HAP-1 (cell line): ENCODE data around the gene PRLHR.

Experiments used
- DNase-seq, 2 experiments: peaks; one replicate each; pipeline ENCODE4 v3.0.0-alpha.2; 2016 to 2020; ENCODE audit warnings: low spot score in 2 of 2
- H3K27me3 ChIP-seq: fragments of 250-450 bp; sonication (Bioruptor Pico); 2 replicates; pipeline ENCODE4 v1.5.1; 2020; ENCODE audit warnings: low read depth, mild to moderate bottlenecking, moderate library complexity
- H3K36me3 ChIP-seq: fragments of 250-450 bp; sonication (Bioruptor Pico); replicated peaks from 2 replicates; pipeline ENCODE4 v1.5.1; 2020; ENCODE audit warnings: mild to moderate bottlenecking
- H3K4me1 ChIP-seq: fragments of 250-450 bp; sonication (Bioruptor Pico); 2 replicates; pipeline ENCODE4 v1.5.1; 2020; ENCODE audit warnings: mild to moderate bottlenecking
- H3K4me3 ChIP-seq: fragments of 250-450 bp; sonication (Bioruptor Pico); 2 replicates; pipeline ENCODE4 v1.5.1; 2020; ENCODE audit warnings: mild to moderate bottlenecking, moderate library complexity
- H3K9me3 ChIP-seq: fragments of 250-450 bp; sonication (Bioruptor Pico); 2 replicates; pipeline ENCODE4 v1.5.1; 2020; ENCODE audit warnings: mild to moderate bottlenecking, moderate library complexity
- in situ Hi-C: fragments of 300-500 bp; cut with MboI; formaldehyde crosslinking; loops from 3 replicates; pipeline ENCODE4 v1.14.3; 2020; ENCODE audit warnings: low sequenced_read_pairs, inconsistent platforms, mixed read lengths

Gene PRLHR

GRCh38 chr10:118542205-118542604 lies 53.2 kb downstream of the PRLHR start:
- in situ Hi-C loops = no loop called here
- H3K9me3 ChIP-seq = no peaks in the 10 kb centered on the region
- H3K36me3 ChIP-seq = no peaks in the 10 kb centered on the region
- no peaks in the 10 kb centered on the region for H3K4me1 ChIP-seq
- H3K27me3 ChIP-seq = no peaks in the 10 kb centered on the region
- no peak overlapping the region for H3K4me3 ChIP-seq
- DNase-seq = no peak

GRCh38 chr10:118541718-118542117 lies 53.7 kb downstream of the PRLHR start:
- no peak for DNase-seq
- H3K4me1 ChIP-seq = no peaks in the 10 kb centered on the region
- H3K27me3 ChIP-seq = no peaks in the 10 kb centered on the region
- in situ Hi-C loops = no loop called here
- no peak overlapping the region for H3K4me3 ChIP-seq
- no peaks in the 10 kb centered on the region for H3K9me3 ChIP-seq
- no peaks in the 10 kb centered on the region for H3K36me3 ChIP-seq
